GM12864 (cell line): ENCODE data around the gene SLC44A5.

ENCODE experiments used
- DNase-seq: peaks from one replicate; pipeline ENCODE4 v3.0.0-alpha.2; 2011; ENCODE audit warnings: low read depth
- H3K4me3 ChIP-seq: 2 replicates; pipeline ENCODE4 v1.5.1; 2011; ENCODE audit warnings: mild to moderate bottlenecking, low read depth, low read length, control low read depth
- CTCF ChIP-seq: IDR thresholded peaks from 2 replicates; pipeline ENCODE4 v1.5.1; 2011; ENCODE audit warnings: low read depth, mild to moderate bottlenecking, moderate library complexity, low read length, control low read depth, inconsistent platforms; ENCODE audit errors: missing control alignments

Gene SLC44A5

GRCh38 chr1:75341537-75341936, 269.4 kb downstream of the SLC44A5 start:
- DNase-seq: peak; percentile 13
- no peak for TF ChIP-seq CTCF
- no peak overlapping the region for H3K4me3 ChIP-seq

GRCh38 chr1:75338616-75339483, 272.1 kb downstream of the SLC44A5 start:
- peak; percentile 61 for DNase-seq

GRCh38 chr1:75334876-75335389, 276.0 kb downstream of the SLC44A5 start:
- no peak overlapping the region for H3K4me3 ChIP-seq
- DNase-seq: no peak
- no peak for TF ChIP-seq CTCF

More at GRCh38 chr1:75338616-75339483, 272.1 kb downstream of the SLC44A5 start:
- no peak for TF ChIP-seq CTCF
- no peak overlapping the region for H3K4me3 ChIP-seq

GRCh38 chr1:75330624-75331023, 280.3 kb downstream of the SLC44A5 start:
- DNase-seq: no peak
- no peak for TF ChIP-seq CTCF
- no peak overlapping the region for H3K4me3 ChIP-seq

GRCh38 chr1:75328691-75329090, 282.2 kb downstream of the SLC44A5 start:
- no peak for DNase-seq
- no peak overlapping the region for H3K4me3 ChIP-seq
- TF ChIP-seq CTCF: no peak

GRCh38 chr1:75327395-75327794, 283.5 kb downstream of the SLC44A5 start:
- no peak for DNase-seq
- no peak for TF ChIP-seq CTCF
- H3K4me3 ChIP-seq: no peak overlapping the region
